Esophagus muscularis mucosa (tissue), 4 donors: ENCODE data around the gene FASTK. TPM values are rescaled to one million over a fixed set of nuclear protein-coding genes. Genes with fewer than 3 reads are reported as not detected.

Source experiments
- DNase-seq: peaks from one replicate; pipeline ENCODE4 v3.0.0-alpha.2; 2017; ENCODE audit errors: extremely low spot score
- H3K27ac ChIP-seq, 4 donors: fragments of 200-600 bp; sonication (generic); replicated peaks in 1 of 4; 1 replicate in 3 of 4; 2 replicates in 1 of 4; pipeline ENCODE4 v1.5.1; 2016 to 2019; ENCODE audit warnings: mild to moderate bottlenecking in 1 of 4
- H3K27me3 ChIP-seq, 4 donors: fragments of 200-600 bp; sonication (generic); one replicate each; pipeline versions ENCODE4 v1.5.1 to v1.6.0; 2016 to 2019
- H3K36me3 ChIP-seq, 4 donors: fragments of 200-600 bp; sonication (generic); one replicate each; pipeline ENCODE4 v1.5.1; 2016 to 2019
- H3K4me1 ChIP-seq, 4 donors: fragments of 200-600 bp; sonication (generic); one replicate each; pipeline ENCODE4 v1.5.1; 2016 to 2019
- H3K4me3 ChIP-seq, 4 donors: fragments of 200-600 bp; sonication (generic); 1 replicate in 2 of 4; 2 replicates in 2 of 4; pipeline ENCODE4 v1.5.1; 2016 to 2019; ENCODE audit warnings: mild to moderate bottlenecking in 4 of 4, moderate library complexity in 1 of 4
- H3K9me3 ChIP-seq, 4 donors: fragments of 200-600 bp; sonication (generic); 1 replicate in 3 of 4; 2 replicates in 1 of 4; pipeline ENCODE4 v1.5.1; 2016 to 2019
- EP300 ChIP-seq: sonication (generic); formaldehyde crosslinking; IDR thresholded peaks from one replicate; pipeline ENCODE4 v1.6.1; 2017; ENCODE audit warnings: antibody characterized with exemption
- POLR2A ChIP-seq: fragments of 450-650 bp; IDR thresholded peaks from one replicate; pipeline ENCODE4 v1.6.1; 2017; ENCODE audit warnings: antibody characterized with exemption, moderate library complexity, mild to moderate bottlenecking, low read depth
- POLR2AphosphoS5 ChIP-seq, 2 donors: sonication (generic); formaldehyde crosslinking; IDR thresholded peaks; one replicate each; pipeline ENCODE4 v1.6.1; 2017; ENCODE audit warnings: antibody characterized with exemption in 2 of 2
- whole genome bisulfite sequencing: methylation state at CpG from one replicate; pipeline ENCODE4 v1.1.5; 2018; 5-methylcytosine and 5-hydroxymethylcytosine counted together
- intact Hi-C: fragments of 100-400 bp; cut with DNase I; formaldehyde crosslinking; loops from one replicate; pipeline ENCODE4 v1.15.1; 2023
- total RNA-seq, 4 donors: library from RNA; depleted of rRNA; stranded (reverse); fragments of >200 nt; gene quantifications; one replicate each; pipeline versions ENCODE4 v1.1.0 to v1.2.1, GENCODE V29; 2016
- TF ChIP-seq, protein P1 (sequence below), 3 experiments: fragments of 200-600 bp in 2 of 3; fragments of 450-650 bp in 1 of 3; sonication (generic) in 2 of 3; IDR thresholded peaks; one replicate each; pipeline ENCODE4 v1.5.1; 2017 to 2019; ENCODE audit warnings: antibody characterized with exemption in 3 of 3, mild to moderate bottlenecking in 2 of 3, moderate library complexity in 1 of 3

FASTK gene
- total RNA-seq, 4 donors from 2014 or later = 45.7 to 74.9 (median 60.4) TPM

DNA sequence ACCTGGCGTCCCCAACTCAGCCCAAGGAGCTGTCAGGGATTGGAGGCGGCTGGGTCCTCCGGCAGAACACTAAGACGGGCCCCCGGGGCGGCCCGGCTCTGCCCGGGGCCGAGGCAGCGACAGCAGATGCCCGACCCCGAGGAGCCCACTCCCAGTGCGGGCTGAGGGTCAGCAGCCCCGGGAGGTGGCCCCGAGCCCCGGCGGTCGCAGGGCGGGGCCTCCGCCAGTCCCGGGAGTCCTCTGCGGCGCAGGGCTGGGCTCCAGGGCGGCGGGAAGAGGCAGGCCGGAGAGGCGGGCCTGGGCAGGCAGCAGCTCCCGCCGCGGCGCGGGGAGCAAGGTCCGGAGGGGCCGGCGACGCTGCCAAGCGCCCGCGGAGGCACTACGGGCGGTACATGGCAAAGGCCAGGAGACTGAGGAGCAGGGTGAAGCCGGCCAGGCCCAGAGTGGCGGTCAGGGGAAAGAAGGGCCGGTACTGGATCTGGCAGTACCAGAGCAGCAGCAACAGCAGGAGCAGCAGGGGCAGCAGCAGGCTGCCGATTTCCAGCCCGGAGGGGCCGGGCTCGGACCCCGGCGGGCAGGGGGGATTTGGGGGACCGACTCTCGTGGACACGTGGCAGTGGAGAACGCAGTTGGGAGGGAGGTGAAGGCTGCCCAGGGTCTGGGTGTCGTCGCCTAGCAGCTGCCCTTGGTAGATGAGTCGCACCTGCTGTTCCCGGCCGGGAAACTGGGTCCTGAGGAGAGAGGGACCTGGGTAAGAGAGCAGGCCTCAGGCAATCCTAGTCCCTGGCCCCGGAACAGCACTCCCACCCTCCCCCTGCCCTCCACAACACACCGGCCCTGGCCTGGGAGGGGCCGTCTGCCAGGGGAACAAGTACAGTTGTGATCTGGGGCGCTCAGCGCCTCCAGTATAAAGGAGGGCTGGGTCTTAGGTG, 827 bp upstream of the FASTK start:
- DNase-seq = no peak
- intact Hi-C loops = no loop called here
- H3K4me1 ChIP-seq = peaks cover 60 to 70% (median 69%) of the 10 kb centered on the region in 4 donors

DNA sequence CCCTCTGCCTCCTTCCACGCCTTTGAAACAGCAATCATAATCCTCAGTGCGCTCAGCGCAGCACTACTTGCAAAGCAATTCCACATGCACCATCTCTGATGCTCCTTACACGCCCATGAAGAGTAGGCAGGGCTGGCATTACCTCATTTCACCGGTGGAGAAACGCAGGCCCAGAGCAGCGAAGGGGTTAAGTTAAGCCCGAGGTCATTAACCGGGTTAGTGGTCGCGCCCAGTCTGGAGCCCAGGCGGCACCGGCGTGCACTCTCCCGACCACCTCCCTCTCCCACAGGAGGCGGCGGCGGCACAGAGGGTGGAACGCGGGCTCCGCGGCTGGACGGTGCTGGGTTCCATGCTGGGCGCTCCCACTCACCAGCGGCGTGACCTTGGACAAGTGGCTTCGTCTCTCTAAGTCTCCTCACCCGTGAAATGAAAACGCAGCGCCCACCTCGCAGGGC, 515 bp downstream of the FASTK start:
- no peaks in the 10 kb centered on the region for H3K27me3 ChIP-seq
- peak overlapping the region; percentile 66 to 89 (median 82) for H3K4me3 ChIP-seq
- no peaks in the 10 kb centered on the region for H3K9me3 ChIP-seq
- TF ChIP-seq POLR2A (no peak), EP300 (no peak), POLR2AphosphoS5 (IDR thresholded peaks at IDR 0.05) (no peak)
- TF ChIP-seq, protein P1, sequence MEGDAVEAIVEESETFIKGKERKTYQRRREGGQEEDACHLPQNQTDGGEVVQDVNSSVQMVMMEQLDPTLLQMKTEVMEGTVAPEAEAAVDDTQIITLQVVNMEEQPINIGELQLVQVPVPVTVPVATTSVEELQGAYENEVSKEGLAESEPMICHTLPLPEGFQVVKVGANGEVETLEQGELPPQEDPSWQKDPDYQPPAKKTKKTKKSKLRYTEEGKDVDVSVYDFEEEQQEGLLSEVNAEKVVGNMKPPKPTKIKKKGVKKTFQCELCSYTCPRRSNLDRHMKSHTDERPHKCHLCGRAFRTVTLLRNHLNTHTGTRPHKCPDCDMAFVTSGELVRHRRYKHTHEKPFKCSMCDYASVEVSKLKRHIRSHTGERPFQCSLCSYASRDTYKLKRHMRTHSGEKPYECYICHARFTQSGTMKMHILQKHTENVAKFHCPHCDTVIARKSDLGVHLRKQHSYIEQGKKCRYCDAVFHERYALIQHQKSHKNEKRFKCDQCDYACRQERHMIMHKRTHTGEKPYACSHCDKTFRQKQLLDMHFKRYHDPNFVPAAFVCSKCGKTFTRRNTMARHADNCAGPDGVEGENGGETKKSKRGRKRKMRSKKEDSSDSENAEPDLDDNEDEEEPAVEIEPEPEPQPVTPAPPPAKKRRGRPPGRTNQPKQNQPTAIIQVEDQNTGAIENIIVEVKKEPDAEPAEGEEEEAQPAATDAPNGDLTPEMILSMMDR (IDR thresholded peaks at IDR 0.05) = no peak
- peaks cover 13 to 32% (median 22%) of the 10 kb centered on the region in 4 donors for H3K36me3 ChIP-seq
- H3K4me1 ChIP-seq = peaks cover 51 to 61% (median 60%) of the 10 kb centered on the region in 4 donors
- no peak for DNase-seq
- intact Hi-C loops = no loop called here
- peak overlapping the region; percentile 89 to 99 (median 94) for H3K27ac ChIP-seq
- 3% methylated on average over 7 of the region's 31 CpGs for WGBS

More for the DNA sequence above, 827 bp upstream of the FASTK start:
- Histone ChIP-seq H3K27ac (peak overlapping the region; percentile 89 to 99 (median 94)), H3K36me3 (peaks cover 0 to 18% (median 9%) of the 10 kb centered on the region in 4 donors), H3K4me3 (peak overlapping the region; percentile 66 to 89 (median 82)), H3K27me3 (no peaks in the 10 kb centered on the region), H3K9me3 (no peaks in the 10 kb centered on the region)
- TF ChIP-seq POLR2AphosphoS5 (IDR thresholded peaks at IDR 0.05) (no peak), POLR2A (no peak), EP300 (no peak)
- TF ChIP-seq, protein P1 (IDR thresholded peaks at IDR 0.05) = no peak
- WGBS = 43% methylated on average over 22 of the region's 64 CpGs

GRCh38 chr7:151079199-151079910, 1.3 kb downstream of the FASTK start:
- TF ChIP-seq, protein P1 (IDR thresholded peaks at IDR 0.05) = no peak
- TF ChIP-seq POLR2A = no peak
- no peak for TF ChIP-seq EP300
- TF ChIP-seq POLR2AphosphoS5 (IDR thresholded peaks at IDR 0.05) = no peak
- no peak for DNase-seq
- Histone ChIP-seq H3K9me3 (no peaks in the 10 kb centered on the region), H3K36me3 (peaks cover 20 to 39% (median 29%) of the 10 kb centered on the region in 4 donors), H3K27ac (peak overlapping the region; percentile 89 to 99 (median 94)), H3K4me3 (peak overlapping the region; percentile 66 to 89 (median 82)), H3K27me3 (no peaks in the 10 kb centered on the region), H3K4me1 (peaks cover 51 to 59% (median 58%) of the 10 kb centered on the region in 4 donors)
- whole genome bisulfite sequencing = 63% methylated on average over 15 of the region's 27 CpGs
- intact Hi-C loops = no loop called here

DNA sequence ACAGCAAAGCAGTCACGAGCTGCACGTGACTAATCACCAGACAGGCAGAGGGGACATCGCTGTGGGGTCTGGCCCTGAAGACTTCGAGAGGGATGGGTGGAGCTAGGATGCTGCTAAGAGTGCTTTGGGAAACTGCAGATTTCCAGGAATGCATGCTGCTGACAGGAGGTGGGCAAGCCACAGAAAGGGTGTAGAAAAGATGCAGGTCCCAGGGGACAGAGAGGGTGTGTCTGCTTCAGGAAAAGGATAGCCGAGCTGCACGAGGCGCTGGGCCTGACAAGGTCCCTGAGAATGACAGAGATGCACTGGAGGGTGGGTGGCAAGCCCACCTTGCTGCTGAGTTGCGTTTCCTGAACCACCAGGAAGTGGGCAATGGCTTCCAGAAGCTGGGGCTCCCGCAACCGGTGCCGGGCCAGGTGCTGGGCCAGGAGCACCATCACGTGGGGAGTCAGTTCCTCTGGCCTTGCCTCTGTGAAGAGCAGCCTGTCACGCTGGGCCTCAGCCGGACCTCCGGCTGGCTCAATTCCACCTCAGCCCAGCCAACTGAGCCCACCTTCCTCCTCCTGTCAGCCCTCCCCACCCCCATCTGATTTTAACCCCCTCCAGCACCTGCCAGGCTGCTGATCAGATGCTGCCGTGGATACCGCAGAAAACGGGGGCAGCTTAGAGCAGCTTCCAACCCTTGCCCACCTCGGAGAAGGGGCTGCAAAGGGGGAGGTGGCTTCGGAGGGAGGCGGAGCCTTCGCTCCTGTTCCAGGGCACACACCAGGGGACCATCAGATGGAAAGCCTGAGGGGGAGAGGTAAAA, 2.2 kb downstream of the FASTK start:
- Histone ChIP-seq H3K9me3 (no peaks in the 10 kb centered on the region), H3K27me3 (no peaks in the 10 kb centered on the region), H3K4me3 (no peak overlapping the region), H3K4me1 (peaks cover 46 to 54% (median 53%) of the 10 kb centered on the region in 4 donors), H3K27ac (peak overlapping the region in 3 of 4 donors; percentile 32 to 41 (median 37)), H3K36me3 (peaks cover 28 to 48% (median 39%) of the 10 kb centered on the region in 4 donors)
- TF ChIP-seq POLR2A (no peak), POLR2AphosphoS5 (IDR thresholded peaks at IDR 0.05) (no peak), EP300 (no peak)
- TF ChIP-seq, protein P1 (IDR thresholded peaks at IDR 0.05) = no peak
- DNase-seq = no peak
- intact Hi-C loops = no loop called here
- 44% methylated on average over 19 of the region's 22 CpGs for WGBS
